ENCODE measurements around the gene DDX31. TPM values are rescaled to one million over a fixed set of nuclear protein-coding genes. Genes with fewer than 3 reads are reported as not detected.

Gene DDX31
- total RNA-seq, 1 experiment from 2014 or later = 19.2 TPM

GRCh38 chr9:132690696-132691095, 20.9 kb upstream of the DDX31 start:
- no peaks in the 10 kb centered on the region for H3K27me3 ChIP-seq (ENCODE audit: insufficient read depth, low read depth)
- intact Hi-C loops (cut with micrococcal nuclease; ENCODE audit: unreplicated experiment) = no loop called here
- H2AFZ ChIP-seq = no peak overlapping the region
- ChIA-PET CTCF (no interaction called here), POLR2A (ENCODE audit: unreplicated experiment) (no interaction called here)
- no peaks in the 10 kb centered on the region for H3K9me3 ChIP-seq (ENCODE audit: insufficient read depth, low read depth)
- H3K4me2 ChIP-seq = no peak overlapping the region
- no peak for DNase-seq
- no peaks in the 10 kb centered on the region for H3K9me2 ChIP-seq (ENCODE audit: insufficient read depth)
- H3K79me2 ChIP-seq (ENCODE audit: low read depth) = no peaks in the 10 kb centered on the region
- TF ChIP-seq CTCF (conservative IDR thresholded peaks at IDR 0.05) (no peak), EZH2 (IDR thresholded peaks at IDR 0.05; ENCODE audit: low read depth) (no peak)
- peaks cover 8% of the 10 kb centered on the region; the same call in 1 of the 2 replicates for H4K20me1 ChIP-seq (ENCODE audit: insufficient read depth)
- H3K27ac ChIP-seq = no peak overlapping the region
- H3K4me3 ChIP-seq = no peak overlapping the region
- no peaks in the 10 kb centered on the region for H3K4me1 ChIP-seq (replicated peaks; ENCODE audit: insufficient read depth)
- peaks cover 27% of the 10 kb centered on the region for H3K36me3 ChIP-seq (ENCODE audit: low read depth)
- H3F3A ChIP-seq (ENCODE audit: insufficient read depth, low read depth) = no peaks in the 10 kb centered on the region
- BruUV-seq (replicated peaks) = no TSS peak

GRCh38 chr9:132683873-132684272, 14.1 kb upstream of the DDX31 start:
- Histone ChIP-seq H3K9me2 (ENCODE audit: insufficient read depth) (no peaks in the 10 kb centered on the region), H3K4me2 (no peak overlapping the region), H3K9me3 (ENCODE audit: insufficient read depth, low read depth) (no peaks in the 10 kb centered on the region), H4K20me1 (ENCODE audit: insufficient read depth) (peaks cover 53% of the 10 kb centered on the region), H3K36me3 (ENCODE audit: low read depth) (peaks cover 30% of the 10 kb centered on the region), H3K27ac (no peak overlapping the region), H3K79me2 (ENCODE audit: low read depth) (peaks cover 28% of the 10 kb centered on the region), H3K4me3 (no peak overlapping the region), H3K27me3 (ENCODE audit: insufficient read depth, low read depth) (no peaks in the 10 kb centered on the region), H2AFZ (no peak overlapping the region), H3F3A (ENCODE audit: insufficient read depth, low read depth) (no peaks in the 10 kb centered on the region), H3K4me1 (replicated peaks; ENCODE audit: insufficient read depth) (no peaks in the 10 kb centered on the region)
- BruUV-seq (replicated peaks) = no TSS peak
- DNase-seq = no peak
- intact Hi-C loops (cut with micrococcal nuclease; ENCODE audit: unreplicated experiment) = no loop called here
- TF ChIP-seq EZH2 (IDR thresholded peaks at IDR 0.05; ENCODE audit: low read depth) = no peak
- TF ChIP-seq CTCF (conservative IDR thresholded peaks at IDR 0.05) = no peak
- ChIA-PET POLR2A (ENCODE audit: unreplicated experiment) (no interaction called here), CTCF (no interaction called here)

GRCh38 chr9:132681561-132681960, 11.8 kb upstream of the DDX31 start:
- H3K4me1 ChIP-seq (replicated peaks; ENCODE audit: insufficient read depth) = no peaks in the 10 kb centered on the region
- no peaks in the 10 kb centered on the region for H3F3A ChIP-seq (ENCODE audit: insufficient read depth, low read depth)
- H3K4me3 ChIP-seq = no peak overlapping the region
- H3K27ac ChIP-seq = no peak overlapping the region
- BruUV-seq (replicated peaks) = no TSS peak
- intact Hi-C loops (cut with micrococcal nuclease; ENCODE audit: unreplicated experiment) = no loop called here
- no peak overlapping the region for H3K4me2 ChIP-seq
- H3K27me3 ChIP-seq (ENCODE audit: insufficient read depth, low read depth) = no peaks in the 10 kb centered on the region
- peaks cover 74% of the 10 kb centered on the region for H4K20me1 ChIP-seq (ENCODE audit: insufficient read depth)
- H2AFZ ChIP-seq = no peak overlapping the region
- no peaks in the 10 kb centered on the region for H3K9me2 ChIP-seq (ENCODE audit: insufficient read depth)
- H3K9me3 ChIP-seq (ENCODE audit: insufficient read depth, low read depth) = no peaks in the 10 kb centered on the region
- CTCF ChIA-PET = no interaction called here
- peaks cover 24% of the 10 kb centered on the region for H3K36me3 ChIP-seq (ENCODE audit: low read depth)
- POLR2A ChIA-PET (ENCODE audit: unreplicated experiment) = no interaction called here
- TF ChIP-seq CTCF (conservative IDR thresholded peaks at IDR 0.05) = no peak
- TF ChIP-seq EZH2 (IDR thresholded peaks at IDR 0.05; ENCODE audit: low read depth) = no peak
- H3K79me2 ChIP-seq (ENCODE audit: low read depth) = peaks cover 50% of the 10 kb centered on the region
- no peak for DNase-seq

Measured in PC-9 (cell line).